Muscle of leg (tissue), 11 donors: ENCODE measurements around the gene ATP7B. TPM values are rescaled to one million over a fixed set of nuclear protein-coding genes. Genes with fewer than 3 reads are reported as not detected.

Experiments used
- DNase-seq: peaks from one replicate; pipeline ENCODE4 v3.0.0; 2013
- H3K27ac ChIP-seq: one replicate; pipeline ENCODE4 v1.5.1; 2013; ENCODE audit warnings: mild to moderate bottlenecking, low read length, control low read depth
- H3K27me3 ChIP-seq: one replicate; pipeline ENCODE4 v1.6.1; 2013; ENCODE audit warnings: low read length; ENCODE audit not compliant: control insufficient read depth, insufficient read depth
- H3K36me3 ChIP-seq: one replicate; pipeline ENCODE4 v1.6.1; 2013; ENCODE audit warnings: low read length; ENCODE audit not compliant: control insufficient read depth, insufficient read depth
- H3K4me1 ChIP-seq: one replicate; pipeline ENCODE4 v1.6.1; 2013; ENCODE audit warnings: low read length; ENCODE audit not compliant: control insufficient read depth, insufficient read depth
- H3K4me3 ChIP-seq: one replicate; pipeline ENCODE4 v1.5.1; 2013; ENCODE audit warnings: low read length, control low read depth
- H3K9me3 ChIP-seq: replicated peaks from 2 replicates; pipeline ENCODE4 v1.6.1; 2013; ENCODE audit warnings: low read depth, low read length; ENCODE audit not compliant: control insufficient read depth
- WGBS: methylation state at CpG from one replicate; pipeline ENCODE4 v1.1.5; 2013; ENCODE audit warnings: missing lambda C conversion rate; ENCODE audit not compliant: insufficient coverage; 5-methylcytosine and 5-hydroxymethylcytosine counted together
- polyA plus RNA-seq, 8 donors: library from polyadenylated mRNA; unstranded; fragments of 120-200 nt; gene quantifications; one replicate each; pipeline versions ENCODE4 v1.2.1 to v1.2.3, GENCODE V29; 2013; ENCODE audit warnings: inconsistent platforms in 1 of 8, low replicate concordance in 1 of 8; ENCODE audit not compliant: insufficient read length in 8 of 8, insufficient read depth in 1 of 8
- total RNA-seq: library from RNA; stranded (reverse); fragments of 120-200 nt; gene quantifications from one replicate; pipeline ENCODE4 v1.2.4, GENCODE V29; 2013

ATP7B gene
- total and polyA plus RNA-seq, 9 donors: 5.1 to 8.6 (median 7.0) TPM

DNA sequence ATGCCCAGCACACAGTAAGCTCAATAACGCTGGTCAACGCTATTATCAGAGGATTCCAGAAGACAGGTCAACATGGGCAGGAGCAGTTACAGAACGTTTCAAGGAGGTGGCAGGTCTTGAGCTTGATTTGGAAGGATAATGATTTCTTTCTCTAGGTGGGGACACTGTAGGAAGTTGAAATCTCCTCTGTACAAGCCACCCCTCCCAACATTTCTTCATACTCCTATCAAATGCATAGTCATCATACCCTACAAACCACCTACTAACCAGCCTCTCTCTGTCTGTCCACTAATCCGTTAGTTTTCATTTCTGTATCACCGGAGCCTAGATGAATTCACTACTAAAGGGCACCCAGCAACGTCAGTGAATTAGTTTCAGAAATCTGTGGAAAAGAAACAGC, 1.3 kb downstream of the ATP7B start:
- 61% methylated on average over 4 of the region's 6 CpGs for WGBS
- H3K4me1 ChIP-seq: peaks cover 5% of the 10 kb centered on the region
- no peak overlapping the region for H3K4me3 ChIP-seq
- no peaks in the 10 kb centered on the region for H3K36me3 ChIP-seq
- no peaks in the 10 kb centered on the region for H3K9me3 ChIP-seq
- peaks cover 8% of the 10 kb centered on the region for H3K27me3 ChIP-seq
- H3K27ac ChIP-seq: no peak overlapping the region
- DNase-seq: no peak

DNA sequence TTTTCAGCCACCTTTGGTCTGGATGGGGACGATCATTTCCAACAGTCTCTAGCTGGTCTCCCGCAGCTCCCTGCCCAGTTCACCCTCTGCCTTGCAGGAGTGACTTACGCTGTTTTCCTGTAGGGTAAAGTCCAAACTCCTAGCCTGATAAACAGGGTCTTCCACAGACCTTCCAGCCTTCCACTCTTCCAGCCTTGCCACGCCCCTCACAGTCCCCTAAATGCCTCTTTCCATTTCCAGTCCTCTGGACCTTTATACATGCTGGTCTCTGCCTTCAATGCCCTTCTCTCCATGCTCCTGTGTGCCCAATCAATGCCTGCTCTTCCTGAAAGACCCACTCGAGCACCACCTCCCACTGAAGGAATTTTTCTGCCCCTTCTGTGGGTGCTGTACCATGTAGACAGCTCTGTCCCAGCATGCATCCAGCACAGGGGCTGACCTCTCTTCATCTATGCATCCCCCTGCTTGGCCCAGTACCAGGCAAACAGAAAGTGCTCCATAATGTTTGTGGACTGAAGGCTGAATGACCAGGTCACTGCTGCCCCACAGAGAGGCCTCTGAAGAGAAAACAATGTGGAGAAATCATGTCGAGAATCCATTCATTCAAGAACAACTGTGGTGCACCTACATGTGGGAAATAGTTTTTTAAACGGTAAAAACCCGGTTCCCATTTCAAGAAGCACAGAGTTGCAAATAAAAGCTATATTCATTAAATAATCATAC, 4.6 kb downstream of the ATP7B start:
- WGBS: 87% methylated on average over 4 of the region's 8 CpGs
- Histone ChIP-seq H3K27me3 (peaks cover 8% of the 10 kb centered on the region), H3K36me3 (no peaks in the 10 kb centered on the region), H3K4me3 (no peak overlapping the region), H3K27ac (no peak overlapping the region), H3K9me3 (no peaks in the 10 kb centered on the region), H3K4me1 (peaks cover 5% of the 10 kb centered on the region)
- no peak for DNase-seq

GRCh38 chr13:52005841-52006522, 5.3 kb downstream of the ATP7B start:
- DNase-seq: no peak
- Histone ChIP-seq H3K9me3 (no peaks in the 10 kb centered on the region), H3K4me1 (peaks cover 3% of the 10 kb centered on the region), H3K36me3 (no peaks in the 10 kb centered on the region), H3K27me3 (peaks cover 2% of the 10 kb centered on the region), H3K4me3 (no peak overlapping the region), H3K27ac (no peak overlapping the region)
- WGBS: 84% methylated on average over 4 of the region's 13 CpGs

DNA sequence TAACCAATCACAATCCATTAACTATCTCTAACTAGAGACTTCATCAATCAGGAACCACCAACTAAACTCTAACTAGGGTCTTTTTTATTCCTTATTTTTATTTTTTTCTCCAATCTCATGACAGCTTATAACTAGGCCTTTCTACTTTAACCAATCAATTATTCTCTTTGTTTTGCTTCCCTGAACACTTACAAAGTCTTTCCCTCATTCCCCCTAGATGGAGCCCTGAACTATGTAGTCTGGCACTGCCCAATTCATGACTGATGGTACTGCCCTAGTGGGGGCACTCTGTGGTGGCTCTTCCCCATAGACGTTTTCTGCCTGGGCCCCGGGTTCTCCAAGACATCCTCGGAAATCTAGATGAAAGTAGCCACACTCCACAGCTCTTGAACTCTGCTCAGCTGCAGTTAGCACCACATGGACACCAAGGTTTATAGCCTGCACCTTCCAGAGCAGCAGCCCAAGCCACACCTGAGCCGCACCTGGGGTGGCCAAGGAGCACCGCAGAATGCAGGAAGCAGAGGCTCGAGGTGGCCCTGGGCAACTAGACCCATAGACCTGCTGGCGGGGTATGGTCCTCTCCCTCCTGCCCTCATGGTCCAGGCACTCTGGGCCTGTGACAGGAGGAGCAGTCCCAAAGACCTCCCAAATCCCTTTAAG, 6.6 kb downstream of the ATP7B start:
- 83% methylated on average over 7 of the region's 7 CpGs for WGBS
- no peak overlapping the region for H3K4me3 ChIP-seq

GRCh38 chr13:52003541-52003940, 7.7 kb downstream of the ATP7B start:
- no peaks in the 10 kb centered on the region for H3K27me3 ChIP-seq
- peak; percentile 20 for DNase-seq
- H3K4me1 ChIP-seq: peaks cover 14% of the 10 kb centered on the region
- no peaks in the 10 kb centered on the region for H3K36me3 ChIP-seq
- 65% methylated on average over 2 of the region's 4 CpGs for WGBS
- no peak overlapping the region for H3K4me3 ChIP-seq
- no peaks in the 10 kb centered on the region for H3K9me3 ChIP-seq
- H3K27ac ChIP-seq: no peak overlapping the region

More for the DNA sequence above, 6.6 kb downstream of the ATP7B start:
- Histone ChIP-seq H3K4me1 (peaks cover 3% of the 10 kb centered on the region), H3K27ac (no peak overlapping the region), H3K9me3 (no peaks in the 10 kb centered on the region), H3K27me3 (no peaks in the 10 kb centered on the region), H3K36me3 (no peaks in the 10 kb centered on the region)
- no peak for DNase-seq

GRCh38 chr13:52002361-52002760, 8.9 kb downstream of the ATP7B start:
- H3K4me3 ChIP-seq: no peak overlapping the region
- peaks cover 21% of the 10 kb centered on the region for H3K4me1 ChIP-seq
- no peak overlapping the region for H3K27ac ChIP-seq
- no peak for DNase-seq
- H3K9me3 ChIP-seq: no peaks in the 10 kb centered on the region
- 57% methylated on average over 3 of the region's 4 CpGs for WGBS
- H3K27me3 ChIP-seq: no peaks in the 10 kb centered on the region
- H3K36me3 ChIP-seq: no peaks in the 10 kb centered on the region

- DNase-seq: no peak
- 53% methylated on average over 3 of the region's 3 CpGs for WGBS
- no peaks in the 10 kb centered on the region for H3K9me3 ChIP-seq
- H3K4me1 ChIP-seq: peaks cover 24% of the 10 kb centered on the region
- no peaks in the 10 kb centered on the region for H3K27me3 ChIP-seq
- no peak overlapping the region for H3K27ac ChIP-seq
- no peaks in the 10 kb centered on the region for H3K36me3 ChIP-seq
- no peak overlapping the region for H3K4me3 ChIP-seq
Measured at GRCh38 chr13:52001120-52001731, 10.0 kb downstream of the ATP7B start.

- WGBS: 36% methylated on average over 1 of the region's 1 CpG
- H3K36me3 ChIP-seq: no peaks in the 10 kb centered on the region
- H3K27ac ChIP-seq: no peak overlapping the region
- H3K27me3 ChIP-seq: no peaks in the 10 kb centered on the region
- peaks cover 34% of the 10 kb centered on the region for H3K4me1 ChIP-seq
- DNase-seq: no peak
- no peak overlapping the region for H3K4me3 ChIP-seq
- no peaks in the 10 kb centered on the region for H3K9me3 ChIP-seq
Measured at GRCh38 chr13:51999921-52000320, 11.3 kb downstream of the ATP7B start.

- WGBS: 57% methylated on average over 13 of the region's 13 CpGs
- Histone ChIP-seq H3K4me1 (peaks cover 34% of the 10 kb centered on the region), H3K36me3 (no peaks in the 10 kb centered on the region), H3K9me3 (no peaks in the 10 kb centered on the region), H3K27ac (no peak overlapping the region), H3K4me3 (no peak overlapping the region), H3K27me3 (no peaks in the 10 kb centered on the region)
- peak; percentile 63 for DNase-seq
Measured at GRCh38 chr13:51999510-51999911, 11.7 kb downstream of the ATP7B start.
